ENCODE measurements around the gene DAB1. TPM values are rescaled to one million over a fixed set of nuclear protein-coding genes. Genes with fewer than 3 reads are reported as not detected.

Gene DAB1
- polyA plus RNA-seq, 1 donor from 2014 or later, result 11.4 TPM

DNA sequence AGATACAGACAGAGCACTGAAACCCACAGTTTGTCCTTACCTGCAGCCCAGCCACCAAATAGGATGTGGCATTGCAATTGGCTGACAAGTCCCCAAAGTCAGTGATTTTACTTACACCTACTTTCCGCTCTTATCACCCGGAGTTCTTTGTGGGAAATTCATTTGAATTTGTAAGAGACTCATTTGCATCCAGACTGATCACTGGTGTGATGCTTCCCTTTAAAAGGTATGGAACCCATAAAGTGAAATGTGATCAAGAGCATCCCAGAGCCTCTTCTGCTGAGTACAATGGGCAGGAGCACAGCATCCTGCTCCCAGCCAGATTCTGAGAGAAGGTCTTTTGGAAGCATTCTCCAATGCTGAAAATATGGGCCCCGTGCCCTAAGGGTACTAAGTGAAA, 161.4 kb downstream of the DAB1 start:
- no peaks in the 10 kb centered on the region for H4K20me1 ChIP-seq (ENCODE audit: insufficient read depth)
- H2AFZ ChIP-seq (ENCODE audit: low read depth, low read length), result no peak overlapping the region
- no peak for TF ChIP-seq EP300 (conservative IDR thresholded peaks at IDR 0.05; ENCODE audit: poor library complexity, severe bottlenecking)
- TF ChIP-seq EZH2 (IDR thresholded peaks at IDR 0.05; ENCODE audit: borderline replicate concordance, insufficient read depth, low read length, poor library complexity, severe bottlenecking), result no peak
- TF ChIP-seq POLR2AphosphoS5 (IDR thresholded peaks at IDR 0.05), result no peak
- TF ChIP-seq, protein P1, sequence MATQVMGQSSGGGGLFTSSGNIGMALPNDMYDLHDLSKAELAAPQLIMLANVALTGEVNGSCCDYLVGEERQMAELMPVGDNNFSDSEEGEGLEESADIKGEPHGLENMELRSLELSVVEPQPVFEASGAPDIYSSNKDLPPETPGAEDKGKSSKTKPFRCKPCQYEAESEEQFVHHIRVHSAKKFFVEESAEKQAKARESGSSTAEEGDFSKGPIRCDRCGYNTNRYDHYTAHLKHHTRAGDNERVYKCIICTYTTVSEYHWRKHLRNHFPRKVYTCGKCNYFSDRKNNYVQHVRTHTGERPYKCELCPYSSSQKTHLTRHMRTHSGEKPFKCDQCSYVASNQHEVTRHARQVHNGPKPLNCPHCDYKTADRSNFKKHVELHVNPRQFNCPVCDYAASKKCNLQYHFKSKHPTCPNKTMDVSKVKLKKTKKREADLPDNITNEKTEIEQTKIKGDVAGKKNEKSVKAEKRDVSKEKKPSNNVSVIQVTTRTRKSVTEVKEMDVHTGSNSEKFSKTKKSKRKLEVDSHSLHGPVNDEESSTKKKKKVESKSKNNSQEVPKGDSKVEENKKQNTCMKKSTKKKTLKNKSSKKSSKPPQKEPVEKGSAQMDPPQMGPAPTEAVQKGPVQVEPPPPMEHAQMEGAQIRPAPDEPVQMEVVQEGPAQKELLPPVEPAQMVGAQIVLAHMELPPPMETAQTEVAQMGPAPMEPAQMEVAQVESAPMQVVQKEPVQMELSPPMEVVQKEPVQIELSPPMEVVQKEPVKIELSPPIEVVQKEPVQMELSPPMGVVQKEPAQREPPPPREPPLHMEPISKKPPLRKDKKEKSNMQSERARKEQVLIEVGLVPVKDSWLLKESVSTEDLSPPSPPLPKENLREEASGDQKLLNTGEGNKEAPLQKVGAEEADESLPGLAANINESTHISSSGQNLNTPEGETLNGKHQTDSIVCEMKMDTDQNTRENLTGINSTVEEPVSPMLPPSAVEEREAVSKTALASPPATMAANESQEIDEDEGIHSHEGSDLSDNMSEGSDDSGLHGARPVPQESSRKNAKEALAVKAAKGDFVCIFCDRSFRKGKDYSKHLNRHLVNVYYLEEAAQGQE (IDR thresholded peaks at IDR 0.05; ENCODE audit: borderline replicate concordance), result no peak
- TF ChIP-seq SMC3 (conservative IDR thresholded peaks at IDR 0.05; ENCODE audit: poor library complexity), result no peak
- TF ChIP-seq, protein P2, sequence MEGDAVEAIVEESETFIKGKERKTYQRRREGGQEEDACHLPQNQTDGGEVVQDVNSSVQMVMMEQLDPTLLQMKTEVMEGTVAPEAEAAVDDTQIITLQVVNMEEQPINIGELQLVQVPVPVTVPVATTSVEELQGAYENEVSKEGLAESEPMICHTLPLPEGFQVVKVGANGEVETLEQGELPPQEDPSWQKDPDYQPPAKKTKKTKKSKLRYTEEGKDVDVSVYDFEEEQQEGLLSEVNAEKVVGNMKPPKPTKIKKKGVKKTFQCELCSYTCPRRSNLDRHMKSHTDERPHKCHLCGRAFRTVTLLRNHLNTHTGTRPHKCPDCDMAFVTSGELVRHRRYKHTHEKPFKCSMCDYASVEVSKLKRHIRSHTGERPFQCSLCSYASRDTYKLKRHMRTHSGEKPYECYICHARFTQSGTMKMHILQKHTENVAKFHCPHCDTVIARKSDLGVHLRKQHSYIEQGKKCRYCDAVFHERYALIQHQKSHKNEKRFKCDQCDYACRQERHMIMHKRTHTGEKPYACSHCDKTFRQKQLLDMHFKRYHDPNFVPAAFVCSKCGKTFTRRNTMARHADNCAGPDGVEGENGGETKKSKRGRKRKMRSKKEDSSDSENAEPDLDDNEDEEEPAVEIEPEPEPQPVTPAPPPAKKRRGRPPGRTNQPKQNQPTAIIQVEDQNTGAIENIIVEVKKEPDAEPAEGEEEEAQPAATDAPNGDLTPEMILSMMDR (IDR thresholded peaks at IDR 0.05; ENCODE audit: poor library complexity, severe bottlenecking), result no peak
- TF ChIP-seq MXI1 (conservative IDR thresholded peaks at IDR 0.05; ENCODE audit: poor library complexity, severe bottlenecking), result no peak
- no peak for TF ChIP-seq TAF1 (IDR thresholded peaks at IDR 0.05; ENCODE audit: low read depth)
- no peak for TF ChIP-seq RAD21 (conservative IDR thresholded peaks at IDR 0.05)
- H3K4me3 ChIP-seq (ENCODE audit: low read length), result no peak overlapping the region
- H3K9ac ChIP-seq (ENCODE audit: low read length), result no peak overlapping the region
- peaks cover 4% of the 10 kb centered on the region for H3F3A ChIP-seq (ENCODE audit: insufficient read depth, low read length, poor library complexity, severe bottlenecking)
- no peak overlapping the region for H3K4me2 ChIP-seq (ENCODE audit: low read length)
- no peaks in the 10 kb centered on the region for H3K36me3 ChIP-seq (ENCODE audit: insufficient read depth, low read length)
- no peak overlapping the region for H3K27ac ChIP-seq (ENCODE audit: low read length)
- H3K9me3 ChIP-seq (ENCODE audit: low read length), result no peaks in the 10 kb centered on the region
- no peaks in the 10 kb centered on the region for H3K9me2 ChIP-seq (ENCODE audit: insufficient read depth, low read length)
- no peaks in the 10 kb centered on the region for H3K27me3 ChIP-seq (ENCODE audit: insufficient read depth, low read depth, low read length)
- H3K79me2 ChIP-seq (replicated peaks; ENCODE audit: insufficient read depth, low read length), result no peaks in the 10 kb centered on the region

DNA sequence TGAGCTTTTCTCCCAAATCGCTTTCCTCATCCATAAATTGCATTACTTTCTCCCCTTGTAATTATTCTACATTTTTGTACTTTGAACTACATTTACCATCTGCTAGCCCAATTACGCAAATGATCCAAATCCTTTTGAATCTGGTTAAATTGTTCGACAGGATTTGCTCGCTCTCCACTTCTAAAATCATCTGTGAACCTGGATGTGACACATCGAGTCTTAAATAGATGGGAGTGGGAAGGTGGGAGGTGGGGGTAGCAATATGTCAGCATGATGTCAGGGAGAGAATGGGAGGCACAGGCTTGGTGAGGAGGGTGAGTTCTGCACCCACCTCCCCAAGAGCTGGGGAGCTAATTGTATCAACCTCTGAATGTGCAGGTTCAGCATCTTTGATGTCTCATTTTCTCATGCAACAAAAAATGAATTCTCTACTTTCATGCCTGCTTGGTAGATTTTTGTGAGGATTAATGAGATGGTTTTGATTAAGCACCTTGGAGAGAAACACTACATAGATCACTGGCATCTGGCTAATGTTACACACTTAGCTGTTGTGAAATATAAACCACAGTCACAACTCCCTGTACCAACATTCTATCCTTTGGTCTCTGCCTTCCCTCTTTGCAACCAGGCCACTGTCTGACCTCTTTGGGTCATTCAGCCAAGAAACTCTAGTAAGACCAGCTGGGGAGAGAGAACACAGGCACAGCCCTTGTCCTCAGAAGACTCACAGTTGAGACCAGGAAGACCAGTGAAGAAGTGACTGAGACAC, 165.1 kb downstream of the DAB1 start:
- no peaks in the 10 kb centered on the region for H3K9me2 ChIP-seq (ENCODE audit: insufficient read depth, low read length)
- H3K9me3 ChIP-seq (ENCODE audit: low read length), result no peaks in the 10 kb centered on the region
- TF ChIP-seq EZH2 (IDR thresholded peaks at IDR 0.05; ENCODE audit: borderline replicate concordance, insufficient read depth, low read length, poor library complexity, severe bottlenecking) (no peak), TAF1 (IDR thresholded peaks at IDR 0.05; ENCODE audit: low read depth) (no peak), POLR2AphosphoS5 (IDR thresholded peaks at IDR 0.05) (no peak)
- no peaks in the 10 kb centered on the region for H3K36me3 ChIP-seq (ENCODE audit: insufficient read depth, low read length)
- H3K9ac ChIP-seq (ENCODE audit: low read length), result no peak overlapping the region
- no peaks in the 10 kb centered on the region for H4K20me1 ChIP-seq (ENCODE audit: insufficient read depth)
- no peaks in the 10 kb centered on the region for H3K27me3 ChIP-seq (ENCODE audit: insufficient read depth, low read depth, low read length)
- H3K4me3 ChIP-seq (ENCODE audit: low read length), result no peak overlapping the region
- no peaks in the 10 kb centered on the region for H3F3A ChIP-seq (ENCODE audit: insufficient read depth, low read length, poor library complexity, severe bottlenecking)
- H3K4me2 ChIP-seq (ENCODE audit: low read length), result no peak overlapping the region
- no peak overlapping the region for H2AFZ ChIP-seq (ENCODE audit: low read depth, low read length)
- H3K79me2 ChIP-seq (replicated peaks; ENCODE audit: insufficient read depth, low read length), result no peaks in the 10 kb centered on the region
- H3K27ac ChIP-seq (ENCODE audit: low read length), result no peak overlapping the region

All from neural cell (in vitro differentiated cells).